Stimulated activated CD4-positive, alpha-beta T cell treated with anti-CD3 and anti-CD28 coated beads, Interleukin-15, amount 100 ng/mL, for 48 hours (primary cell): Measurements from ENCODE around the gene IGSF23.
"Not testable (repeated sequence)": the region's sequence is repeated elsewhere in the genome, so short reads cannot be mapped to it uniquely, and the experiment has no call there.

Experiments used
- DNase-seq, 2 donors: peaks; one replicate each; pipeline ENCODE4 v3.0.0-alpha.2; 2020; ENCODE audit warnings: low read depth in 2 of 2

The IGSF23 gene

DNA sequence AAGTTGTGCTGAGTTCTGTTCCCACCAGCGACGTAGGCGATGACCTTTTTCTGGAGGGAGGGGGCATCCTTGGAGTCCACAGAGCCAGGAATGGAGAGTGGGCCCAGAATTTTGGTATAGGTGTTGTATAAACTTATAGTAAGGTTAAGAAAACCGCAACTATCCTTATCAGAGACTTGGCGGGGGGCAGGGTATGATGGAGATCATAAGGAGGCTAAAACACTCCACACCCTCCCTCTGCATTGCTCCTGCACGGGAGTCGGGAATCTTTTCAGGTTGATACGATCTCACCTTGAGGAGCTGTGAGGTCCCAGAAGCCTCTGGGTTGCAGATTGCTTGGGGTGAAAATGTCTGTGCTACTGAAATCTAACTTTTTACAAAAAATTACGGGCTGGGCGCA lies 51.6 kb downstream of the IGSF23 start:
- DNase-seq, result no peak

DNA sequence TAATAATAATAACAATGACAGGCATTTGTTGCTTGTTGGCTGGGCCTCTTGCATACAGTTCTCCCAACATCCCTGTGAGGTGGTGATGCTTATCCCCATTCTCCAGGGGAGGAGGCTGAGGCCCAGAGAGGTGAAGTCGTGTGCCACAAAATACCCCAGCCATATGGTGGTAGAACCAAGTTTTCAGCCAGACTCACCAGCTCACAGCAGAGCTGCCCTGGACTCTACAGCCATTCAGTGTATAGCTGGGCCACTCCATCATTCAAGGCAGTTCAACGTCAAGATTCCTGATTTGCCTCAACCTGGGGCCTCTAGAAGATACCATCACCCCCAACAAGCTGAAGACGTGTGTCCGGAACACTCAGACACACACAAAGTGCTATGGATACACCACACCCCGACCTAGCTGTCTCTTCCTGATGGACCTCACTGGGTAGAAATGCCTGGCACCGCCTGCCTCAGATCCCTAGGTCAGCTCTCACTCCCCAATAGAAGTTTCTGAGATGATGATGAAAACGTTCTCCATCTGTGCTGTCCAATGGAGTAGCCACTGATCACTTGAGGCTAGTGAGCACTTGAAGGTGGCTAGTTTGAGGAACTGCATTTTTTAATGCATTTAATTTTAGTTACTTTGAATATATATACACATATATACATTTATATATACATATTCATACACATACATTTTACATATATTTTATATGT lies 53.6 kb downstream of the IGSF23 start:
- no peak for DNase-seq

DNA sequence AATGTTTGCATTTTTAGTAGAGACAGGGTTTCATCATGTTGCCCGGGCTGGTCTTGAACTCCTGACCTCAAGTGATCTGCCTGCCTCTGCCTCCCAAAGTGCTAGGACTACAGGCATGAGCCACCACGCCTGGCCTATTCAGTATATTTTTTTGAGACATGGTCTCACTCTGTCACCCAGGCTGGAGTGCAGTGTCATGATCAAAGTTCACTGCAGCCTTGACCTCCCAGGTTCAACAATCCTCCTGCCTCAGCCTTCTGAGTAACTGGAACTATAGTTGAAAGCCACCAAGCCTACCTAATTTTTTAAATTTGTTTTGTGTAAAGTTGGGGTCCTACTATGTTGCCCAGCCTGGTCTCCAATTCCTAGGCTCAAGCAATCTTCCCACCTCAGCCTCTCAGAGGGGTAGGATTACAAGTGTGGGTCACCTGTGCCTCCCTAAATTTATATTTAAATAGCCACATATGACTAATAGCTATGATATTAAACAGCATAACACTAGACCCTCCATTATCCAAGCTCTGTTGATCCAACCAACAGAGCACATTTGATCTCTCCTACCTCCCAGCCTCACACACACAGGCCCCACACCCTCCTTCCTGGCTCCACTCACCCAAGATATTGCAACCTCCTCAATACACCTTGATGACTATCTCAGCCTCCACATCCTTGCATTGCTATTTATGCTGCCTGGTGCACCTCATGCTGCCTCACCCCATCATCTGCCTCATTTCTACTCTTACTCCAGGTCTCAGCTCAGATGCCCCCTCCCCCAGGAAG lies 55.8 kb downstream of the IGSF23 start:
- DNase-seq, result no peak

DNA sequence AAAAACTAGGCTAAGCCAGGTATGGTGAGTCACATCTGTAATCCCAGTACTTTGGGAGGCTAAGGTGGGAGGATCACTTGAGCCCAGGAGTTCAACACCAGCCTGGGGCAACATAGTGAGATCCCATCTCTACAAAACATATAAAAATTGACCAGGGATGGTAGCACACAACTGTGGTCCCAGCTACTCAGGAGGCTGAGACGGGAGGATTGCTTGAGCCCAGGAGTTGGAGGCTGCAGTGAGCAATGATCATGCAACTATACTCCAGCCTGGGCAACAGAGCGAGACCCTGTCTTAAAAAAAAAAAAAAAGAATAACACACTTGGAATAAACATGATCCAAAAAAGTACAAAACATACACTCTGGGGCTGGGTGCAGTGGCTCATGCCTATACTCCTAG lies 56.7 kb downstream of the IGSF23 start:
- DNase-seq, result not testable (repeated sequence)

DNA sequence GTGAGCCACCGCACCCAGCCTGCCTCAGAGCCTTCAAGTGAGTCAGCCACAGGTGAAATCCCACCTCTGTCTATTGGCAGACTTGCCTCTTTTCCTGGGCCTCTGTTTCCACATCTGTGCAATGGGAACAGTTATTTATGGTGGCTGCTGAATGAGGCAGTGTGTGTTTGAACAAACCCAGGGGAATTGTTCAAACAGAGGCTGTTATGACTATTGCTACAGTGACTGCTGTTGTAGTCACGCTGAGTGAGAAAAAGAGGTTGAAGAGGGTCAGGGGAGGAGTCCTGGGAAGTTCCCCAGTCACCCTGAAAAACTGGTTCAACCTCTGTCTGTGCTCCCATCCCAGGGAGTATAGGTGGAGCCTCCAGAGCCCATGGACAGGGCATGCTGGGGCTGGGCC lies 58.0 kb downstream of the IGSF23 start, which contains the start of gene CEACAM19:
Gene CEACAM19, plus strand, starts transcription at position 83 of the 400 bp plus-strand sequence. CDS start 450 bp downstream, outside the sequence.
- no peak for DNase-seq

DNA sequence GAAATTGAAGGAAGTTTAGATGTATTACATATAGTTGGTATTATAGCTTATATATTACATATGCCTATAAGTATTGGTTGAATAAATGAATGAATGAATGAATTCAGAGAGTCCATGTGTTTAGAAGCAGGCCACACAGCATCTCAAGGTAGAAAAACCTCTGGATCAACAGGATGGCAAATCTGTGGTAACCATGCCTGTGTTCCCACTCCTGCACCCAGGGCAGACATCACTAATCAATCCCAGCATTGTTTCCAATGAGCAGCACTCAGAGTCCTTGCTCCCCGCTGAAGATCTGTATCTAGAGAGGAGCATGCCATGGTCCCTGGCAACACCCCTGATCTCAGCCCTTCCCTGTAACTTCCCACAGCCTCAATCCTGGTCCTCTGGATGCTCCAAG lies 58.9 kb downstream of the IGSF23 start:
- no peak for DNase-seq

DNA sequence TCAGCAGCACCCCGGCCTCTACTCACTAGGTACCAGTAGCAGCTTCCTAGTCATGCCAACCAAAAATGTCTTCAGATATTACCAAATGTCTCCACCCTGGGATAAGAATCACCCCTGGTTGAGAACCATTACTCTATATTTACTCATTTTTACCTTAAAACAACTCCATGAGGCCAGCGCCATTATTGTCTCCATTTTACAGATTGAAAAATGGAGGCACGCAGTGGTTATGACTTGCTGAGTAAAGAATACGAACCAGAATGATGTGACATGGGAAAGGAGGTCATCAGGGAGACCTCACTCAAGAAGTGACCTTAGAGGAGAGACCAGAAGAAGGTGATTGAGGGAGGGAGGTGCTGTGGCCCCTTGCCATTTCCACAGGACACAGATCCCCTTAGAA lies 60.1 kb downstream of the IGSF23 start:
- no peak for DNase-seq

DNA sequence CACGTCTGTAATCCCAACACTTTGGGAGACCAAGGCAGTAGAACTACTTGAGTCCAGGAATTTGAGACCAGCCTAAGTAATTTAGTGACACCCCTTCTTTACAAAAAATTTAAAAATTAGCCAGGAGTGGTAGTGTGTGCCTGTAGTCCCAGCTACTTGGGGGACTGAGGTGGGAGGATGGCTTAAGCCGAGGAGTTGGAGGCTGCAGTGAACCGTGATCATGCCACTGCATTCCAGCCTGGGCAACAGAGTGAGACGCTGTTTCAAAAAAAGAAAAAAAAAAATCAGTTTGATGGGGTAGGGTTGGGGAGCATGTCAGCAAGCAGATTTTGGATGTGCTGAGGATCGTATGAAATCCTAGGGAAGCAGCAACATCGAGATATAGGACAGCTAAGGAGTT lies 62.2 kb downstream of the IGSF23 start:
- no peak for DNase-seq

DNA sequence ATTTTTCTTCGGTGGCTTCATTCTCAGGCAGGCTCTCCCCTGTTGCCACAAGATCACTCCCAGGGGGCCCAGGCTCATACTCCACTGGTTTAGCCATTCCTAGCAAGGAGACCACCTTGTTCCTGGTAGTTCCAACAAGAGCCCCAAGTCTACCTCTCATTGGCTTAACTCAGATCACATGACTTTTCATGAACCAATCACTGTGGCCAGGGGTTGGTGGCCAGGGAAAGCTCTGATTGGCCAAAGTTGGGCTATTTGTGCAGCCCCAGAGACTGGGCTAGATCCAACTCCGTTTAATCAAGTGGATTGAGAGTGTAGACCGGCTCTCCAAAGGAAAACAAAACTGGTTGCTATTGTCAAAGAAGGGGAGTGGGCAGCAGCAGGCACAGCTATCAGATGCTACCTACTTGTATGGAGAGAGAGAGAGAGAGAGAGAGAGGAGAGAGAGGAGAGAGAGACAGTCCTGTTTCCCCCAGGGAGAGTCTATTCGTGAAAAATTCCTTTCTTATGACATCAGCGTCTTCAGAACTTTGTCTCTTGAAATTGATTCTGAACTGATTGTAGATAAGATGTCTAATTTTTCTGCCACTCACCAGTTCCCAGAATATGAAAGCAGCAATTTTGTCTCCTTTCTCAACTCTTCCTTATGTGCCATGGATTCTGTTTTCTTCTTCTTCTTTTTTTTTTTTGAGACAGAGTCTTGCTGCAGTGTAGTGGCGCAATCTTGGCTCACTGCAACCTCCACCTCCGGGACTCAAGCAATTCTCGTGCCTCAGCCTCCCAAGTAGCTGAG lies 63.9 kb downstream of the IGSF23 start:
- DNase-seq, result no peak

DNA sequence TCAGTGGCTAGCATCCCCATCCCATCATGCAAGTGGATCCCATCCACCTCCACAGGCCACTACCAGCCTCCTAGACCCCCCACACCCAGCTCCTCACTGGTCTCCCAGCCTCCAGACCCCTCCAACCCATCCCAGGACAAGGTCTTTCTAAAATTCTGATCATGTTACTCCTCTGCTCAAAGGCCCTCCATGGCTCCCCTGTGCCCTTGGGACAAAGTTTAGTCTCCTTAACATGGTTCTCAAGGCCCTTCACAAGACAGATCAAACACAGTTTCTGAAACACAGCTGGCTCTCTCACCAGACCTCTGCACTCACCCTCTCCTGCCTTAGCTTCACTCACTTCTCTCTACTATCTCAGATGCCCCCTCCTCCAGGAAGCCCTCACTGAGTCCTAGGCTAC lies 67.2 kb downstream of the IGSF23 start:
- no peak for DNase-seq

DNA sequence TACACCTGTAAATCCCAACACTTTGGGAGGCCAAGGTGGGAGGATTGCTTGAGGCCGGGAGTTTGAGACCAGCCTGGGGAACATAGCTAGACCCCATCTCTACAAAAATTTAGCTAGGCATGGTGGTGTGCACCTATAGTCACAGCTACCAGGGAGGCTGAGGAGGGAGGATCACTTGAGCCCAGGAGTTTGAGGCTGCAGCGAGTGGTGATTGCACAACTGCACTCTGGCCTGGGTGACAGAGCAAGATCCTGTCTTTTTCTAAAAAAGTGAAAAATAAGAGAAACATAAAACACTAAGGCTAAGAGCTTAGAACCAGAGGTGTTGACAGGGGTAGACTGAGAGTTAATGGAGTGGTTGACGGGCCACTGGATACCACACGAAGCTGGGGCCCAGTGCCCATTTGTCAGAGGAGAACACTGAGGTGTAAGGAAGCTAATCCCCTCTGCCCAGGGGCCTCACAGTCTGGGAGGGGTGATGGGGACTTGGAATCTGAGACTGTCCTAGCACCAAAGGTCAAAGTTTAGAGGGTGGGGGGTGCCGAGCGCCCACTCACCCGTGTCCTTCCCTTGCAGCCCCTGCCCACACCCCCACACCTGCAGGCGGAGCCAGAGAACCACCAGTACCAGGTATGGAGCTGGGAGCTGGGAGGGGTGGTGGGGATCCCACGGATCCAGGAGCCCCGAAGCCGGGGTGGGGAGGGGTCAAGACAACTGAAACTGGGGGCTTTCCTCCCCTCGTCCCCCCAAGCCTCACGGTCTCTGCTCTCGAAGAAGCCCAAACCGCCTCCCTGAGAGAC lies 68.8 kb downstream of the IGSF23 start:
- no peak for DNase-seq

DNA sequence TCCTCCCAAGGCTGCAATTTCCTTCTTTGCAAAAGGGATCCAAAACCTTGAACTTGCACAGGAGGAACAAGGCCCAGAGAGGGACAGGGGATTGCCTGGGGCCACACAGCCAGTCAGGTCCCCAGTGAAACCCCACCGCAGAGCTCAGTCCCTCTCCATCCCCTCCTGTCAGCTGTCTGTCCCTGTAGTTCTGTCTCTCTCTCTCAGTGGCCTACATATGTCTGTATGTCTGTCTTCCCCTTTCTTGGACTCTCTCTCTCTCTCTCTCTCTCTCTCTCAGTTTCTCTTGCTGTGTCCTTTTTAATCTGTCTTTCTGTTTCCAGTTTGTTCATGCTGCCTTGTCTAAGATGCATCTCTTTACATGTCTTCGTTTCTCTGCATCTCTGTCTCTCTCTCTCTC lies 69.4 kb downstream of the IGSF23 start:
- DNase-seq, result no peak

DNA sequence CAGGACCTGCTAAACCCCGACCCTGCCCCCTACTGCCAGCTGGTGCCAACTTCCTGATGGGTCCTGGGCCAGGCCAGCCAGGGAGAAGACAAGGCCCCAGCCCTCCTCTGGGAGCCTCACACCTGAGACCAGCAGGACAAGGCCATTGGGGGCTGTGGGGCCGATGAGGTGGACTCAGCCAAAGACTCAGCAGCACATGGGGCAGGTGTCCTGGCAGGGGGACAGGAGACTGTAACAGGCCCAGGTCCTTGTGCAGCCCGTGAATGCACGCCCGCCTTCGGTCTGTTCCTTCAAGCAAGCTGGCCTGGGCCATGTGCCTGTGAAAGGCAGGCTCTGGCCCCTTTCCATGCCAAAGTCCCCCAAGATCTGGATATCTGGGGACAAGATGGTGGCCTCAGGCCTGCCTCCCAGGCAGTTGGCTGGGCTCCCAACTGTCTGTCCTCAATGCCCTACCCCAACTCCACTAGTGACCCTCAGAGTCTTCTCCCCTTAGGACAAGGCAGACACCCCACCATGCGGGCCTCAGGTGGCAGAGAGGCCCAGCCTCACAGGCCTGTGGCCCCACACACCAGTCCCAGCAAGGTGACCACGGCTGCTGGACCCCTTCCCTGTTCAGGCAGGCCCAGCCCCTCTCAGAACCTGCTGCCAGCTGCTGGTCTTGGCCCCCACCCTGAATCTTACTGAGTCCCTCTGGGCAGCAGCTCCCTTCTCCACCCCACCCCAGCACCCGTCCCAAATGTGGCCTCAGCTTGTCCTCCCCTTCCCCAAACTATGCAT lies 70.3 kb downstream of the IGSF23 start:
- no peak for DNase-seq

DNA sequence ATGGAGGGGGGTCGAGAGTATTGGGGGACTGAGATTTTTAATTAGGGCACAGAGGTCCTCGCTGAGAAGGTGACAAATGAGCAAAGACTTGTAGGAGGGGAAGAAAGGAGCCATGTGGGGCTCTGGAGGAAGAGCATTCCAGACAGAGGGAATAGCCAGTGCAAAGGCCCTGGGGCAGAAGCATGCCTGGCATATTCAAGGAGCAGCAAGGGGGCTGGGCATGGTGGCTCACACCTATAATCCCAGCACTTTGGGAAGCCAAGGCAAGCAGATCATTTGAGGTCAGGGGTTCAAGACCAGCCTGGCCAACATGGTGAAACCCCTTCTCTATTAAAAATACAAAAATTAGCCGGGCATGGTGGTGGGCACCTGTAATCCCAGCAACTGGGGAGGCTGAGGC lies 71.0 kb downstream of the IGSF23 start:
- not testable (repeated sequence) for DNase-seq

DNA sequence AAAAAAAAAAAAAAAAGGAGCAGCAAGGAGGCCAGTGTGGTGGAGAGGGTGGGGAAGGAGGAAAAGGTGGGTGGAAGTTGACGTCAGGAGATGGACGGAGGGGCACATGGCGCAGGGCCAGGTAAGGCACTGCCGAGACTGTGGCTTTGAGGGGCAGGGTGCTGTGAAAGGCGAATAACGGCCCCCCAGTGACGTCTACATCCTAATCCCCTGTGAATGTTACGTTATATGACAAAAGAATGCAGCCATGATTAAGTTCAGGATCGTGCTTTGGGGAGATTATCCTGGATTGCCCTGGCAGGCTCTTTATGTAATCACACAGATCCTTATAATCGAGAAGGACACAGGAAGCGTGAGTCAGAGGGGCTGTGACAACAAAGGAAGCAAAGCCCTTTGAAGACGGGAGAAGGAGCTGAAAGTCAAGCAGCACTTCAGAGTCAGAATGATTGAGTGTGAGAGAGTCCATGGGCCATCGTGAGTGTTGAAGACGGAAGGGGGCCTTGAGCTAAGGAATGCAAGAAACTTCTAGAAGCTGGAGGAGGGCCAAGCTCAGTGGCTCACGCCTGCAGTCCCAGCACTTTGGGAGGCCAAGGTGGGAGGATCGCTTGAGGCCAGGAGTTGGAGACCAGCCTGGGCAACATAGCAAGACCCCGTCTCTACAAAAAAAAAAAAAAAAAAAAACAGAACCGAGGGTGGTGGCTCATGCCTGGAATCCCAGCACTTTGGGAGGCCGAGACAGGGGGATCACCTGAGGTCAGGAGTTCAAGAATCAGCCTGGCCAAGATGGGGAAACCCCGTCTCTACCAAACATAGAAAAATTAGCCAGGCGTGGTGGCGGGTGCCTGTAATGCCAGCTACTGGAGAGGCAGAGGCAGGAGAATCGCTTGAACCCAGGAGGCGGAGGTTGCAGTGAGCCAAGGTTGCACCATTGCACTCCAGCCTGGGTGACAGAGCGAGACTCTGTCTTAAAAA lies 71.8 kb downstream of the IGSF23 start:
- DNase-seq, result no peak

DNA sequence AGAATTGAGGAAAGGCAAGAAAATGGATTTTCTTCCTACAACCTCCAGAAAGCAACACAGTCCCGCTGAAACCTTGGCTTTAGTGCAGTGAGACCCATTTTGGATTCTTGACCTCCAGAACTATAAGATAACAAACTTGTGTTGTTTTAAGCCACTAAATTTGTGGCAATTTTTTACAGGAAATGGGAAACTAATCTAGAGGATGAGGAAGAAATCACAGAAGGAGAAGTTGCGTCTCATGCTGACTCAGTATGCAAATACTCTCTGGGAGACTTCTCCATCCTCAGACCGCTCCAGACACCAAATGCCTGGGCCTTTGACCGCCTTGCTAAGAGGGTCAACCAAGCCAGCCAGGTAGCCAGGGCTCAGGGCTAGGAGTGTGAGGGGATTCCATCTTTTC lies 72.5 kb downstream of the IGSF23 start:
- no peak for DNase-seq
